ENCODE data around the gene TMEM126B.
A peak's percentile ranks its signal among the peaks of the same experiment; 100 is the strongest.

Gene TMEM126B

GRCh38 chr11:85682330-85683305 is 54.2 kb downstream of the TMEM126B start:
- peak; percentile 65 for DNase-seq (ENCODE audit: low read depth, low spot score)

GRCh38 chr11:85685125-85685819 is 56.9 kb downstream of the TMEM126B start:
- DNase-seq (ENCODE audit: low read depth, low spot score): no peak

GRCh38 chr11:85685820-85686459 is 57.5 kb downstream of the TMEM126B start, which contains the start of gene CCDC89:
CCDC89 (minus strand) TSS chr11:85686195; CDS start chr11:85686130, 65 bp downstream.
- DNase-seq (ENCODE audit: low read depth, low spot score): peak; percentile 75
